ENCODE data around the gene THRB. TPM values are rescaled to one million over a fixed set of nuclear protein-coding genes. Genes with fewer than 3 reads are reported as not detected.

The THRB gene
- total RNA-seq, 4 donors from 2014 or later: 19.8 to 25.8 (median 23.4) TPM

GRCh38 chr3:24485511-24485910 is 9.1 kb downstream of the THRB start:
- WGBS, 2 donors: 71 to 92% methylated on average over 1 of the region's 1 CpG
- intact Hi-C loops (cut with DNase I; ENCODE audit: low total_unique reads): no loop called here
- H3K4me3 ChIP-seq (ENCODE audit: low read depth, poor library complexity, severe bottlenecking): no peak overlapping the region
- TF ChIP-seq POLR2A (IDR thresholded peaks at IDR 0.05) (no peak), CTCF (IDR thresholded peaks at IDR 0.05) (no peak)
- no peak for DNase-seq (ENCODE audit: low spot score in 2 of 2)

GRCh38 chr3:24483873-24484272 is 10.8 kb downstream of the THRB start:
- 92 to 93% methylated on average over 3 of the region's 3 CpGs for WGBS, 2 donors
- DNase-seq (ENCODE audit: low spot score in 2 of 2): no peak
- TF ChIP-seq POLR2A (IDR thresholded peaks at IDR 0.05) (no peak), CTCF (IDR thresholded peaks at IDR 0.05) (no peak)
- no peak overlapping the region for H3K4me3 ChIP-seq (ENCODE audit: low read depth, poor library complexity, severe bottlenecking)
- intact Hi-C loops (cut with DNase I; ENCODE audit: low total_unique reads): no loop called here

- intact Hi-C loops (cut with DNase I; ENCODE audit: low total_unique reads): no loop called here
- DNase-seq (ENCODE audit: low spot score in 2 of 2): no peak
- no peak for TF ChIP-seq CTCF (IDR thresholded peaks at IDR 0.05)
- no peak for TF ChIP-seq POLR2A (IDR thresholded peaks at IDR 0.05)
- 90 to 94% methylated on average over 3 of the region's 3 CpGs for WGBS, 2 donors
- no peak overlapping the region for H3K4me3 ChIP-seq (ENCODE audit: low read depth, poor library complexity, severe bottlenecking)
These were observed 12.4 kb downstream of the THRB start for GRCh38 chr3:24482096-24482705.

- no peak overlapping the region for H3K4me3 ChIP-seq (ENCODE audit: low read depth, poor library complexity, severe bottlenecking)
- intact Hi-C loops (cut with DNase I; ENCODE audit: low total_unique reads): no loop called here
- 75 to 91% methylated on average over 5 of the region's 5 CpGs for WGBS, 2 donors
- no peak for DNase-seq (ENCODE audit: low spot score in 2 of 2)
- no peak for TF ChIP-seq CTCF (IDR thresholded peaks at IDR 0.05)
These were observed 13.5 kb downstream of the THRB start for GRCh38 chr3:24481193-24481592.

- intact Hi-C loops (cut with DNase I; ENCODE audit: low total_unique reads): no loop called here
- TF ChIP-seq CTCF (IDR thresholded peaks at IDR 0.05): no peak
- TF ChIP-seq POLR2A (IDR thresholded peaks at IDR 0.05): no peak
- no peak overlapping the region for H3K4me3 ChIP-seq (ENCODE audit: low read depth, poor library complexity, severe bottlenecking)
- DNase-seq (ENCODE audit: low spot score in 2 of 2): no peak
These were observed 14.2 kb downstream of the THRB start for GRCh38 chr3:24480497-24480896.

GRCh38 chr3:24479816-24480215 is 14.8 kb downstream of the THRB start:
- intact Hi-C loops (cut with DNase I; ENCODE audit: low total_unique reads): no loop called here
- DNase-seq (ENCODE audit: low spot score in 2 of 2): no peak
- no peak overlapping the region for H3K4me3 ChIP-seq (ENCODE audit: low read depth, poor library complexity, severe bottlenecking)
- TF ChIP-seq POLR2A (IDR thresholded peaks at IDR 0.05) (no peak), CTCF (IDR thresholded peaks at IDR 0.05) (no peak)
